Right renal pelvis (tissue), 4 donors: ENCODE measurements around the gene EFNA2. TPM values are rescaled to one million over a fixed set of nuclear protein-coding genes. Genes with fewer than 3 reads are reported as not detected.

ENCODE experiments used
- DNase-seq, 4 donors: peaks; one replicate each; pipeline ENCODE4 v3.0.0-alpha.2; 2013; ENCODE audit warnings: low read depth in 4 of 4, low spot score in 3 of 4, missing footprints in 1 of 4
- polyA plus RNA-seq, 4 donors: library from polyadenylated mRNA; unstranded; fragments of 120-200 nt; gene quantifications; one replicate each; pipeline ENCODE4 v1.2.1, GENCODE V29; 2013; ENCODE audit not compliant: insufficient read length in 4 of 4

Gene EFNA2
- polyA plus RNA-seq, 4 donors: 1.6 to 4.0 (median 2.1) TPM

DNA sequence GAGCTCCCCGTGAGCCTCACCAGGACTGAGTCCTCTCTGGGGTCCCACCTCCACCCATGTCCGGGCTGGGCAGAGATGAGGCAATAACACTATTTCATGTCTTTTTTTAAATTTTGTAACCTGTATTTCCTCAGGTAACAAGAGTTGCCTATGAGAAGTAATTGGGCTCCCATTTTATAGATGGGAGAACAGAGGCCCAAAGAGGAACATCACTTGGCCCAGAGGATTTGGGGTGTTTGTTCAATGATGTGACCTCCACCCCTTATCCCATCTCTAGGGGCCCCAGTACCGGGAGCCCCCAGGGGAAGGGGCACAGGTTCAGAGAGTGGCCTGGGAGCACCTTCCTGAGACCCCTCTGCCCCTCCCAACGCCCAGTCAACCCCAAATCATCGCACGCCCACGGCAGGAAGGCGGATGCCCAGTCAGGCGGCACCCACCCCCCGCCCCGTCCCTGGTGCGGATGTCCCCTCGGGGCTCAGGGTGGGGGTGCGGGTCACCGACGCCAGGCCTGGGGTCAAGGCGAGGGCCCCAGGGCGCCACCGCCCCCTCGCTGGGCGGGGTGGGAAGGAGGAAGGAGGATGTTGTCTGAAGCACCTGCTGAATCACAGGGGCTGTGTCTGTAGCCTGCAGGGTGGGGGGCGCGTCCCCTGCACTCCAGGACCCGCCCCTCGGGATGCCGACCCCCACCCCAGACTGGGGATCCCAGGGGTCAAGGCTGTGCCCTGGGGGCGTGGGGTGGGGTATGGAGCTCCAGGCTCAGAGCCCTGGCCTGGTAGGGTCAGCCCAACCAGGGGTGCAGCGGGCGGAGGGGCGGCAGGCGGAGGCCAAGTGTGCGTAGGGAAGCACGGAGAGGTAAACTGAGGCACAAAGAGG lies 25.6 kb upstream of the EFNA2 start:
- no peak for DNase-seq

- peak; percentile 87 to 94 (median 92) for DNase-seq
Observed at GRCh38 chr19:1260749-1261537, 24.7 kb upstream of the EFNA2 start.

- DNase-seq: no peak
Observed at GRCh38 chr19:1261538-1261797, 24.2 kb upstream of the EFNA2 start.

GRCh38 chr19:1261798-1262622 lies 23.7 kb upstream of the EFNA2 start:
- no peak for DNase-seq

DNA sequence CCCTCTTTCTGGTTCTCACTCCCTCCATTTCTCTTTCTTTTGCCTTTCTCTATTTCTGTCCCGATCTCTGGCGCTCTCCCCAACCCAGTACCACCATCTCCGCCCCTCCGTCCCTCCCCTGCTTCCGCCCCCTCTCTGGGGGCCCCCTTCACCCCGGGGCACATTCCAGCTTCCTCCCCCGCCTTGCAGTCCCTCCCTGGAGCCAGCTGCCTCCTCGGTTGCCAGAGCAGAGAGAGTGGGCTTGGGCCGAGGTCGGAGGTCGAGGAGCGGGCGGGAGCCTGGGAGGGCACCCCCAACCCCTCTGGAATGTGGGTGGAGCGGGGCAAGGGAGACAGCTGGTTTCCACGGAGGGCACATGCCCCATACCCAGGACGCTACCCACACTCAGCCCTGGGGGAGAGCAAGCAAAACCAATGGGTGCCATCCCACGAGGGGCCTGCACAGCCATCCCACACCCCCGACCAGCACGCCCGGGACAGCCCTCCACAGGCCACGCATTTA lies 23.0 kb upstream of the EFNA2 start:
- no peak for DNase-seq

- DNase-seq: no peak
Observed at GRCh38 chr19:1263188-1263587, 22.5 kb upstream of the EFNA2 start.

- DNase-seq: no peak
Observed at GRCh38 chr19:1264801-1265614, 20.7 kb upstream of the EFNA2 start.

DNA sequence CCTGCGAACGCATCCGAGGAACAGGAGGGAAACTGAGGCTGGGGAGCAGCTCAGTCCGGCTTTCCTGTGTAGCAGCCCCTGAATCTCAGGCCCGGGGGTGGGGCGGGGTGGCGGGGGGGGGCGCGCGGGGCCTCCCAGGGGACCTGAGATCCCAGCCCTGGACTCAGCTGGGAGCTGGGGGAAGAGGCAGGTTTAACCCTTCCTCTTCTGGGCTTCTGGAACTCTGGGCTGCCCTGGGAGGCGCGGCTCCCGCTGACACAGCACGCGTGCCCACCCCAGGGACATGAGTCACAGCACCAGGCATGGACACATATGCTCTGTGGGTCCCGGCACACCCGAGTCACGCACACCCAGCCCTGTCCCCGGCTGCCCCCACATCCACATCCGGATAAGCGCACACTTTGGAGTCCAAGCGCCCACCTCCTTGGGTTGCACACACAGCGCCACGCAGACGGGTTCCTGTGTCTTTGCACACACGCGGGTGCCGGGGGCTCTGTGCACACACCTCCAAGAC lies 20.0 kb upstream of the EFNA2 start:
- DNase-seq: no peak

- no peak for DNase-seq
Observed at GRCh38 chr19:1266129-1266915, 19.4 kb upstream of the EFNA2 start.

DNA sequence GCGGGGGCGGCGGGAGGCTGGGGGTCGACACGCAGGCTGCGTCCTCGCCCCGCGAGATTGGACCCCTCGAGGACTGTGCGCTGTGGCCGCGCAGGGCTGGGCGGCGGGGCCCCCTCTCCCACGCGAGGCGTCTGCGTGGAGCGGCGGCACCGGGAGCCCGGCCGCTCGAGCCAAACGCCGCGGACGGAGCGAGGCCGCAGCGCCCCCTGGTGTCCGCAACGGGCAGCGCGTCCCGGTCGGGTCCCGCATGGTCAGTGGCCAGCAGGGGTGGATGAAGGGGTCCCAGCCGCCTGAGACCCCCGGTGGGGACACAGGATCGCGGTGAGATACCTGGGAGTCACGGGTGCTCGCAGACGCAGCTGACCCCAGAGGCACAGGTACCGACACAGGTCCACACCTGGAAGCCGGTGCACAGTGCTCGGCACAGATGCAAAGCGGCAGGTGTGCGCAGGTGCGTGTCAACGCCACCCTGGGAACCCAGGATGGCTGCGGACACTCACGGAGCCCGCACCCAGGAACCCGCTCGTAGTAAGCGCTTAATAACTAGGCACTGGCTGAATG lies 18.7 kb upstream of the EFNA2 start:
- no peak for DNase-seq

DNA sequence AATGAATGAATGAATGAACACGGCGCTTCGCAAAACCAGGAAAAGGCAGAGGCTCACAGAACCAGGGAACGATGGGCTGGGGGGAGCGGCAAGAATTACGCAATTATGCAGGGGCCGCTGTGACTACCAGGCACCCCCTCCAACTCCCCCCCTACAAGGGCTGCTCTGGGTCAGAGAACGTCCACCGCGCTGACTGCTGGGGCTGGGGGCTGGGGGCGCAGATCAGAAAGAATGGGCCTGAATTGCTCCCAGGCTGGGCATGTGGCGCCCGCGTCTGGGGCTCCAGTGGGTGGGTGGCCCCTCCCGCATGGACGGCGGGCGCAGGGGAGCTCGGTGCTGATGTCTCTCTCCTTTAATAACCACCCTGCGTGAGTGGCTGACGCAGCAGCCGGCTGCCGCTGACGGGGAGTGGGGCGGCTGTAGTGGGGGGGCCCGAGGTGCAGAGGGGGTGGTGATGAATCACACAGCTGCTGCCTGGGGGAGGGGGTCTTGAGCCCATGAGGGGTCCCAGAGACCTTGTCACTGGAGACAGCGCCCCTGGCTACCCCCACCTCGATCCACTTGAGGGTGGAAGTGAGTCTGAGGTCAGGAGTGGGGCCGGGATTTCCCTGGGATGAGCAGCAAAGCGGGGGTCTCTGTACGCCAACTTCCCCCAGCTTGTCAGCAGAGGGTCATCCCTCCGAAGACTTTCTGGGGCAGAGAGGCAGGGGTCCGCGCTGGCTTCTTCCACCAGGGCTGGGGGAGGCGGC lies 18.0 kb upstream of the EFNA2 start:
- DNase-seq: no peak

GRCh38 chr19:1268226-1269064 lies 17.2 kb upstream of the EFNA2 start:
- DNase-seq: no peak

- peak; percentile 94 to 98 (median 97) for DNase-seq
Observed at GRCh38 chr19:1269065-1269477, 16.6 kb upstream of the EFNA2 start, which contains the start of gene CIRBP. CIRBP (plus strand) TSS chr19:1269332; CDS start chr19:1270934, 1,602 bp downstream.

- DNase-seq: no peak
Observed at GRCh38 chr19:1269478-1270212, 16.0 kb upstream of the EFNA2 start.

DNA sequence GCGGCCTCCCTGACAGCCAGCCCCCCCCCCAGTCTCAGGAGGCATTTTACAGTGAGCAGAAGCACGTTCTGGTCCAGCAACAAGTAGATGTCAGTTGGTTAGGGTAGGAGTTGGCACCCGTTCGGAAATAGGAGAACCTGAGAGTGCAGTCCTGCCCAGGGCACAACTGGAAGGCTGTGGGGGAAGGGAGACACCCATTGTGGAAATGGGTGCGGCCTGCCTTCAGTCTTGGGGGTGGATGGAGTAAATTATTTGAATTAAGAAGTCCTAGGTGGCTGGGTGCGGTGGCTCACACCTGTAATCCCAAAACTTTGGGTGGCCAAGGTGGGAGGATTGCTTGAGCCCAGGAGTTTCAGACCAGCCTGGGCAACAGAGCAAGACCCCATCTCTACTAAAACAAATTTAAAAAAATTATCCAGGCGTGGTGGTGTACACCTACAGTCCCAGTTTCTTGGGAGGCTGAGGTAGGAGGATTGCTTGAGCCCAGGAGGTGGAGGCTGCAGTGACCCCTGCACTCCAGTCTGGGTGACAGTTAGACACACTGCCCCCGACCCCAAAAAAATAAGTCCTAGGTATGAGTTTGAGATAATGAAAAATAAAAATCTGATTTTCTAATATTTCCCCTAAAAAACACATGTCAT lies 15.3 kb upstream of the EFNA2 start:
- DNase-seq: no peak
